ENCODE data around the gene SOX4.

SOX4 gene

DNA sequence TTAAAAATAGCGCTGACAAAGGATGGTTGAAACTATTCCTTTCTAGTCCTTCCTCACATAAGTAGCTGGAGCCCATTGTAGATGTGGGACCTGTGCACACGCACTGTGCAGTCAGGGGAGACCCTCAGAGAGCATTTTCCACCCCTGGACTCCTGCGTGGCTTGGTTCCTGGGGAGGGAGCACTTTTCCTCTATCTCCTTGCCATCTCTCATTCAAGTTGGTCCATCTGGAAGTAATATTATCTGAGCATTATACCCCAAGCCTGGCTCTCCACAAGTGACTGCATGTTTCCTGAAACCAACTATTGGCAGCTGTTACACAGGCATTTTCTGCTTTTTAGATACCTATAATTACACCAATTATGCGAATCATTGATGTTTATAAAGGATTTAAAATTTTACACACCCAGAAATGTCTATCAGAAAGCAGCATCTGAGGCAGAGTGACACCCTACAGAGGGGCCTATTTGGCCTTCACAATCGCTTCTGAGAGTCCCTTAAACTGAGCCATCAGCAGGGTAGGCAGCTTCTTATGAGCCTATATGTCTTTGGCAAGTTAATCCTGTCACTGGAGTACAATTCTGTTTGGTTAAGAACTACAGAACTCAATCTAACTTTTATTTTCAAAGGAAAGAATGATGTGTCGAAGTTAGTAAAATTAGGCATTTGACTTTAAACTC lies 18.7 kb downstream of the SOX4 start:
- no peaks in the 10 kb centered on the region for H3K27me3 ChIP-seq (replicated peaks; ENCODE audit: control insufficient read depth, insufficient read depth, low read length)
- no peak for TF ChIP-seq CTCF (IDR thresholded peaks at IDR 0.05; ENCODE audit: insufficient read depth, low read length, poor library complexity, severe bottlenecking)
- H3K36me3 ChIP-seq (ENCODE audit: control insufficient read depth, insufficient read depth, low read length), result no peaks in the 10 kb centered on the region
- DNase-seq (ENCODE audit: extremely low read depth, insufficient read length), result no peak
- H3K4me3 ChIP-seq (replicated peaks; ENCODE audit: low read depth, low read length), result no peak overlapping the region

DNA sequence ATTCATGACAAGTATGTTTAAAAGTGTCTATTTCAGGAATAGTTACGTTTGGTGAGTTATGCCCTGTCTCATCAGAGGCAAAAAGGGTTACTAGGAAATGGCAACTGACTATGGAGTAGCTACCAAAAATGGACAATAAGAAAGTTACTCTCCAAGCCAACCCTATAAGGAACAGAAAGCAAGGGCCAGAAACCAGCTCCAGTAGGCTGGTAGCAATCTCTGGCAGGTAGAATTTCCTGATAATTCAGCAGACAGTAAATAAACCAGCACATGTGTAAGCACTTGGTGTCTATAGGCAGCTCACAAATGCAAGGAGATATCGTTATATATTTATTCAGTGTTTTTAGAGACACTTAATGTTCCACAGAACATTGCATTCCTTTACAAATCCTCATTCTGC lies 20.3 kb downstream of the SOX4 start:
- TF ChIP-seq CTCF (IDR thresholded peaks at IDR 0.05; ENCODE audit: insufficient read depth, low read length, poor library complexity, severe bottlenecking), result no peak
- no peak overlapping the region for H3K4me3 ChIP-seq (replicated peaks; ENCODE audit: low read depth, low read length)
- no peaks in the 10 kb centered on the region for H3K27me3 ChIP-seq (replicated peaks; ENCODE audit: control insufficient read depth, insufficient read depth, low read length)
- H3K36me3 ChIP-seq (ENCODE audit: control insufficient read depth, insufficient read depth, low read length), result no peaks in the 10 kb centered on the region
- no peak for DNase-seq (ENCODE audit: extremely low read depth, insufficient read length)

DNA sequence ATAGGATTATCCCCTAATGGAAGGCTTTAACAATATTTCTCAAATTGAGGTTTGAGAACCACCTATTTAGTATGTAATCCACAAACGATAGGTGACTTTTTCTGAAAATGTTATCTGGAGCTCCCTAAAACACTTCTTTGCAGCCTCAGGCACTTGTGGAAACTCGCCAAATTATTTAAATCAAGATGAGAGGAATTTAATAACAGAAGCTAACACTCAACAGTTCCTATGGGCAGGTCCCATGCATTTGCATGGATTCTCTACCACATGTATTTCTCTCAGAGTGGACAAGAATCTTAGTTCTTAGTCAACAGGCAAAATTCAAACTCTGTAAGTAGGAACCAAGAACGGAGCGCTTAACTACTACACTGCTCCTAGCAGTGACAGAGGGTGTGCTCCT lies 20.7 kb downstream of the SOX4 start:
- DNase-seq (ENCODE audit: extremely low read depth, insufficient read length), result no peak
- Histone ChIP-seq H3K4me3 (replicated peaks; ENCODE audit: low read depth, low read length) (no peak overlapping the region), H3K27me3 (replicated peaks; ENCODE audit: control insufficient read depth, insufficient read depth, low read length) (no peaks in the 10 kb centered on the region), H3K36me3 (ENCODE audit: control insufficient read depth, insufficient read depth, low read length) (no peaks in the 10 kb centered on the region)
- no peak for TF ChIP-seq CTCF (IDR thresholded peaks at IDR 0.05; ENCODE audit: insufficient read depth, low read length, poor library complexity, severe bottlenecking)

DNA sequence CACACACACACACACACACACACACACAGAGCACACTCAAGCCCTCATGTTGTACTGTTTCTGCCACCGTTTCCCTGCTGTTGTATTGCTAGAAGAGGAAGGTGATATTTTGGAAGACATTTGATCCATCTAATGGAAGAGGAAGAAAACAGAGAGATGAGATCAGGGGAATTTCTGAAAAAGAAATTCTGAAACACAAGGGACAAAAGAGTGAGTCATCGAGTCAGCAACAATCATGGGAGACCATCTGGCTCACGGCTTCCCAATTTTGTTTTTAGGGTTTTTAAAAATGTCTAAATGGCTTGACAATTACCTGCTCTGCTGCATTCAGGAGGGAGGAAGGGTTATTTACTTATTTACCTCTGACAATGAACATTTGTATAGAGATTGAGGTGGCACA lies 22.0 kb downstream of the SOX4 start:
- DNase-seq (ENCODE audit: extremely low read depth, insufficient read length), result no peak
- Histone ChIP-seq H3K4me3 (replicated peaks; ENCODE audit: low read depth, low read length) (no peak overlapping the region), H3K36me3 (ENCODE audit: control insufficient read depth, insufficient read depth, low read length) (no peaks in the 10 kb centered on the region), H3K27me3 (replicated peaks; ENCODE audit: control insufficient read depth, insufficient read depth, low read length) (no peaks in the 10 kb centered on the region)
- no peak for TF ChIP-seq CTCF (IDR thresholded peaks at IDR 0.05; ENCODE audit: insufficient read depth, low read length, poor library complexity, severe bottlenecking)

- no peak for TF ChIP-seq CTCF (IDR thresholded peaks at IDR 0.05; ENCODE audit: insufficient read depth, low read length, poor library complexity, severe bottlenecking)
- DNase-seq (ENCODE audit: extremely low read depth, insufficient read length), result no peak
- no peaks in the 10 kb centered on the region for H3K27me3 ChIP-seq (replicated peaks; ENCODE audit: control insufficient read depth, insufficient read depth, low read length)
- no peak overlapping the region for H3K4me3 ChIP-seq (replicated peaks; ENCODE audit: low read depth, low read length)
- H3K36me3 ChIP-seq (ENCODE audit: control insufficient read depth, insufficient read depth, low read length), result no peaks in the 10 kb centered on the region
These were observed 22.5 kb downstream of the SOX4 start for GRCh38 chr6:21616005-21616404.

GRCh38 chr6:21625642-21626041 lies 32.1 kb downstream of the SOX4 start:
- no peak for DNase-seq (ENCODE audit: extremely low read depth, insufficient read length)
- no peaks in the 10 kb centered on the region for H3K36me3 ChIP-seq (ENCODE audit: control insufficient read depth, insufficient read depth, low read length)
- H3K27me3 ChIP-seq (replicated peaks; ENCODE audit: control insufficient read depth, insufficient read depth, low read length), result no peaks in the 10 kb centered on the region
- no peak overlapping the region for H3K4me3 ChIP-seq (replicated peaks; ENCODE audit: low read depth, low read length)
- TF ChIP-seq CTCF (IDR thresholded peaks at IDR 0.05; ENCODE audit: insufficient read depth, low read length, poor library complexity, severe bottlenecking), result no peak

Data from GM06990 (cell line).